K562 (cell line): Measurements from ENCODE around the gene TVP23A. TPM values are rescaled to one million over a fixed set of nuclear protein-coding genes. Genes with fewer than 3 reads are reported as not detected.

ENCODE experiments used
- BDP1 ChIP-seq: IDR thresholded peaks from 3 replicates; pipeline ENCODE4 v1.6.1; 2011; ENCODE audit not compliant: insufficient read length, insufficient read depth
- EWSR1 ChIP-seq: fragments of 450-650 bp; IDR thresholded peaks from 2 replicates; pipeline ENCODE4 v1.6.1; 2018; ENCODE audit warnings: borderline replicate concordance, mild to moderate bottlenecking, low read depth, moderate library complexity; ENCODE audit not compliant: partially characterized antibody
- ILF3 ChIP-seq: fragments of 450-650 bp; IDR thresholded peaks from 2 replicates; pipeline ENCODE4 v1.6.1; 2018; ENCODE audit warnings: antibody characterized with exemption, mild to moderate bottlenecking, moderate library complexity, borderline replicate concordance
- IRF2 ChIP-seq: sonication (generic); formaldehyde crosslinking; IDR thresholded peaks from 2 replicates; pipeline ENCODE4 v1.8.1; 2022; ENCODE audit warnings: mild to moderate bottlenecking, missing genetic modification reagents
- MITF ChIP-seq: IDR thresholded peaks from 2 replicates; pipeline ENCODE4 v1.6.1; 2014; ENCODE audit warnings: antibody characterized with exemption
- SMAD3 ChIP-seq: fragments of 450-650 bp; formaldehyde crosslinking; conservative IDR thresholded peaks from 2 replicates; pipeline ENCODE4 v1.4.0; 2020; ENCODE audit warnings: mild to moderate bottlenecking
- TAF7 ChIP-seq: fragments of 450-650 bp; IDR thresholded peaks from 2 replicates; pipeline ENCODE4 v1.6.1; 2016; ENCODE audit warnings: missing genetic modification characterization, missing compliant biosample characterization
- ZNF121 ChIP-seq: sonication (generic); formaldehyde crosslinking; conservative IDR thresholded peaks from 2 replicates; pipeline ENCODE4 v1.8.0; 2022; ENCODE audit warnings: missing genetic modification reagents
- ZNF253 ChIP-seq: fragments of 250-450 bp; sonication (Bioruptor Pico); conservative IDR thresholded peaks from 2 replicates; pipeline ENCODE4 v1.6.1; 2021; ENCODE audit warnings: mild to moderate bottlenecking
- ZNF431 ChIP-seq: sonication (generic); formaldehyde crosslinking; IDR thresholded peaks from 2 replicates; pipeline ENCODE4 v1.8.0; 2022; ENCODE audit warnings: mild to moderate bottlenecking, missing genetic modification reagents
- polyA plus RNA-seq, 8 experiments: library from polyadenylated mRNA; depleted of rRNA in 4 of 8; stranded (reverse) in 5 of 8; unstranded in 3 of 8; fragments of >200 nt; fragmentation: Nextera tagmentation in 2 of 8; fragmentation: Illumina TruSeq in 1 of 8; extraction: Ambion mirVana in 2 of 8; extraction: Trizol in 1 of 8; gene quantifications; 2 replicates each; pipeline versions ENCODE4 v1.2.1 to v1.2.3, GENCODE V29; 2011 to 2014; ENCODE audit warnings: inconsistent platforms in 1 of 8, missing spikeins in 1 of 8
- total RNA-seq, 7 experiments: library from RNA; depleted of rRNA in 6 of 7; stranded (reverse); fragments of >200 nt in 6 of 7; fragmentation: Illumina TruSeq in 2 of 7; extraction: Trizol in 2 of 7; gene quantifications; 2 replicates each; pipeline versions ENCODE4 v1.2.1 to v1.2.3, GENCODE V29; 2011 to 2021; ENCODE audit warnings: low replicate concordance in 1 of 7
- TF ChIP-seq, protein P1 (sequence below), 2 experiments: fragments of 150-350 bp in 1 of 2; IDR thresholded peaks; 2 replicates each; pipeline ENCODE4 v1.6.1; 2012 to 2016; ENCODE audit warnings: low read depth in 2 of 2, low read length in 2 of 2, mild to moderate bottlenecking in 1 of 2, moderate library complexity in 1 of 2
- TF ChIP-seq, protein P2 (sequence below): fragments of 450-650 bp; formaldehyde crosslinking; IDR thresholded peaks from 2 replicates; pipeline ENCODE4 v1.4.0; 2020; ENCODE audit warnings: mild to moderate bottlenecking
- TF ChIP-seq, protein P3 (sequence below): fragments of 450-650 bp; IDR thresholded peaks from 2 replicates; pipeline ENCODE4 v1.6.1; 2016; ENCODE audit warnings: borderline replicate concordance
- TF ChIP-seq, protein P4 (sequence below): fragments of 250-450 bp; sonication (Bioruptor Pico); IDR thresholded peaks from 2 replicates; pipeline ENCODE4 v1.5.0; 2021
- TF ChIP-seq, protein P5 (sequence below): sonication (generic); formaldehyde crosslinking; IDR thresholded peaks from 2 replicates; pipeline ENCODE4 v1.8.0; 2022; ENCODE audit warnings: missing genetic modification reagents, mild to moderate bottlenecking, borderline replicate concordance

Gene TVP23A
- total and polyA plus RNA-seq, 9 of the 15 experiments (the other 6 are each of a cell fraction or from before 2014, with no cell fraction given): 0.04 to 0.77 (median 0.10) TPM; not detected in 3

GRCh38 chr16:10743610-10744369, 74.8 kb downstream of the TVP23A start, which contains the start of gene NUBP1 (continued):
- no peak for TF ChIP-seq EWSR1
- no peak for TF ChIP-seq ILF3
- TF ChIP-seq IRF2: no peak
- TF ChIP-seq, protein P1, sequence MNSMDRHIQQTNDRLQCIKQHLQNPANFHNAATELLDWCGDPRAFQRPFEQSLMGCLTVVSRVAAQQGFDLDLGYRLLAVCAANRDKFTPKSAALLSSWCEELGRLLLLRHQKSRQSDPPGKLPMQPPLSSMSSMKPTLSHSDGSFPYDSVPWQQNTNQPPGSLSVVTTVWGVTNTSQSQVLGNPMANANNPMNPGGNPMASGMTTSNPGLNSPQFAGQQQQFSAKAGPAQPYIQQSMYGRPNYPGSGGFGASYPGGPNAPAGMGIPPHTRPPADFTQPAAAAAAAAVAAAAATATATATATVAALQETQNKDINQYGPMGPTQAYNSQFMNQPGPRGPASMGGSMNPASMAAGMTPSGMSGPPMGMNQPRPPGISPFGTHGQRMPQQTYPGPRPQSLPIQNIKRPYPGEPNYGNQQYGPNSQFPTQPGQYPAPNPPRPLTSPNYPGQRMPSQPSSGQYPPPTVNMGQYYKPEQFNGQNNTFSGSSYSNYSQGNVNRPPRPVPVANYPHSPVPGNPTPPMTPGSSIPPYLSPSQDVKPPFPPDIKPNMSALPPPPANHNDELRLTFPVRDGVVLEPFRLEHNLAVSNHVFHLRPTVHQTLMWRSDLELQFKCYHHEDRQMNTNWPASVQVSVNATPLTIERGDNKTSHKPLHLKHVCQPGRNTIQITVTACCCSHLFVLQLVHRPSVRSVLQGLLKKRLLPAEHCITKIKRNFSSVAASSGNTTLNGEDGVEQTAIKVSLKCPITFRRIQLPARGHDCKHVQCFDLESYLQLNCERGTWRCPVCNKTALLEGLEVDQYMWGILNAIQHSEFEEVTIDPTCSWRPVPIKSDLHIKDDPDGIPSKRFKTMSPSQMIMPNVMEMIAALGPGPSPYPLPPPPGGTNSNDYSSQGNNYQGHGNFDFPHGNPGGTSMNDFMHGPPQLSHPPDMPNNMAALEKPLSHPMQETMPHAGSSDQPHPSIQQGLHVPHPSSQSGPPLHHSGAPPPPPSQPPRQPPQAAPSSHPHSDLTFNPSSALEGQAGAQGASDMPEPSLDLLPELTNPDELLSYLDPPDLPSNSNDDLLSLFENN (IDR thresholded peaks at IDR 0.05; ENCODE audit: low read depth in 2 of 2, low read length in 2 of 2): no peak
- TF ChIP-seq, protein P2, sequence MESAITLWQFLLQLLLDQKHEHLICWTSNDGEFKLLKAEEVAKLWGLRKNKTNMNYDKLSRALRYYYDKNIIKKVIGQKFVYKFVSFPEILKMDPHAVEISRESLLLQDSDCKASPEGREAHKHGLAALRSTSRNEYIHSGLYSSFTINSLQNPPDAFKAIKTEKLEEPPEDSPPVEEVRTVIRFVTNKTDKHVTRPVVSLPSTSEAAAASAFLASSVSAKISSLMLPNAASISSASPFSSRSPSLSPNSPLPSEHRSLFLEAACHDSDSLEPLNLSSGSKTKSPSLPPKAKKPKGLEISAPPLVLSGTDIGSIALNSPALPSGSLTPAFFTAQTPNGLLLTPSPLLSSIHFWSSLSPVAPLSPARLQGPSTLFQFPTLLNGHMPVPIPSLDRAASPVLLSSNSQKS (CRISPR knock-in tag): no peak
- TF ChIP-seq, protein P3, sequence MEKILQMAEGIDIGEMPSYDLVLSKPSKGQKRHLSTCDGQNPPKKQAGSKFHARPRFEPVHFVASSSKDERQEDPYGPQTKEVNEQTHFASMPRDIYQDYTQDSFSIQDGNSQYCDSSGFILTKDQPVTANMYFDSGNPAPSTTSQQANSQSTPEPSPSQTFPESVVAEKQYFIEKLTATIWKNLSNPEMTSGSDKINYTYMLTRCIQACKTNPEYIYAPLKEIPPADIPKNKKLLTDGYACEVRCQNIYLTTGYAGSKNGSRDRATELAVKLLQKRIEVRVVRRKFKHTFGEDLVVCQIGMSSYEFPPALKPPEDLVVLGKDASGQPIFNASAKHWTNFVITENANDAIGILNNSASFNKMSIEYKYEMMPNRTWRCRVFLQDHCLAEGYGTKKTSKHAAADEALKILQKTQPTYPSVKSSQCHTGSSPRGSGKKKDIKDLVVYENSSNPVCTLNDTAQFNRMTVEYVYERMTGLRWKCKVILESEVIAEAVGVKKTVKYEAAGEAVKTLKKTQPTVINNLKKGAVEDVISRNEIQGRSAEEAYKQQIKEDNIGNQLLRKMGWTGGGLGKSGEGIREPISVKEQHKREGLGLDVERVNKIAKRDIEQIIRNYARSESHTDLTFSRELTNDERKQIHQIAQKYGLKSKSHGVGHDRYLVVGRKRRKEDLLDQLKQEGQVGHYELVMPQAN: peak; percentile 92; the same call in 1 of the 2 replicates
- TF ChIP-seq SMAD3: 0 out of 2 replicates have a peak, but pooled peaks have one; percentile 45
- TF ChIP-seq BDP1: no peak
- no peak for TF ChIP-seq MITF
- TF ChIP-seq, protein P4, sequence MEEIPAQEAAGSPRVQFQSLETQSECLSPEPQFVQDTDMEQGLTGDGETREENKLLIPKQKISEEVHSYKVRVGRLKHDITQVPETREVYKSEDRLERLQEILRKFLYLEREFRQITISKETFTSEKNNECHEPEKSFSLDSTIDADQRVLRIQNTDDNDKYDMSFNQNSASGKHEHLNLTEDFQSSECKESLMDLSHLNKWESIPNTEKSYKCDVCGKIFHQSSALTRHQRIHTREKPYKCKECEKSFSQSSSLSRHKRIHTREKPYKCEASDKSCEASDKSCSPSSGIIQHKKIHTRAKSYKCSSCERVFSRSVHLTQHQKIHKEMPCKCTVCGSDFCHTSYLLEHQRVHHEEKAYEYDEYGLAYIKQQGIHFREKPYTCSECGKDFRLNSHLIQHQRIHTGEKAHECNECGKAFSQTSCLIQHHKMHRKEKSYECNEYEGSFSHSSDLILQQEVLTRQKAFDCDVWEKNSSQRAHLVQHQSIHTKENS (CRISPR knock-in tag): no peak
- TF ChIP-seq ZNF121 (CRISPR knock-in tag): no peak
- TF ChIP-seq ZNF253 (CRISPR knock-in tag): no peak
- TF ChIP-seq TAF7 (tag): peak; percentile 85
- TF ChIP-seq ZNF431 (CRISPR knock-in tag): no peak
- TF ChIP-seq, protein P5, sequence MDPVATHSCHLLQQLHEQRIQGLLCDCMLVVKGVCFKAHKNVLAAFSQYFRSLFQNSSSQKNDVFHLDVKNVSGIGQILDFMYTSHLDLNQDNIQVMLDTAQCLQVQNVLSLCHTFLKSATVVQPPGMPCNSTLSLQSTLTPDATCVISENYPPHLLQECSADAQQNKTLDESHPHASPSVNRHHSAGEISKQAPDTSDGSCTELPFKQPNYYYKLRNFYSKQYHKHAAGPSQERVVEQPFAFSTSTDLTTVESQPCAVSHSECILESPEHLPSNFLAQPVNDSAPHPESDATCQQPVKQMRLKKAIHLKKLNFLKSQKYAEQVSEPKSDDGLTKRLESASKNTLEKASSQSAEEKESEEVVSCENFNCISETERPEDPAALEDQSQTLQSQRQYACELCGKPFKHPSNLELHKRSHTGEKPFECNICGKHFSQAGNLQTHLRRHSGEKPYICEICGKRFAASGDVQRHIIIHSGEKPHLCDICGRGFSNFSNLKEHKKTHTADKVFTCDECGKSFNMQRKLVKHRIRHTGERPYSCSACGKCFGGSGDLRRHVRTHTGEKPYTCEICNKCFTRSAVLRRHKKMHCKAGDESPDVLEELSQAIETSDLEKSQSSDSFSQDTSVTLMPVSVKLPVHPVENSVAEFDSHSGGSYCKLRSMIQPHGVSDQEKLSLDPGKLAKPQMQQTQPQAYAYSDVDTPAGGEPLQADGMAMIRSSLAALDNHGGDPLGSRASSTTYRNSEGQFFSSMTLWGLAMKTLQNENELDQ (CRISPR knock-in tag): no peak
